ENCODE measurements around the gene ATP8A2. TPM values are rescaled to one million over a fixed set of nuclear protein-coding genes. Genes with fewer than 3 reads are reported as not detected.

ATP8A2 gene
- total RNA-seq, 1 experiment from 2014 or later, result 5.2 TPM

DNA sequence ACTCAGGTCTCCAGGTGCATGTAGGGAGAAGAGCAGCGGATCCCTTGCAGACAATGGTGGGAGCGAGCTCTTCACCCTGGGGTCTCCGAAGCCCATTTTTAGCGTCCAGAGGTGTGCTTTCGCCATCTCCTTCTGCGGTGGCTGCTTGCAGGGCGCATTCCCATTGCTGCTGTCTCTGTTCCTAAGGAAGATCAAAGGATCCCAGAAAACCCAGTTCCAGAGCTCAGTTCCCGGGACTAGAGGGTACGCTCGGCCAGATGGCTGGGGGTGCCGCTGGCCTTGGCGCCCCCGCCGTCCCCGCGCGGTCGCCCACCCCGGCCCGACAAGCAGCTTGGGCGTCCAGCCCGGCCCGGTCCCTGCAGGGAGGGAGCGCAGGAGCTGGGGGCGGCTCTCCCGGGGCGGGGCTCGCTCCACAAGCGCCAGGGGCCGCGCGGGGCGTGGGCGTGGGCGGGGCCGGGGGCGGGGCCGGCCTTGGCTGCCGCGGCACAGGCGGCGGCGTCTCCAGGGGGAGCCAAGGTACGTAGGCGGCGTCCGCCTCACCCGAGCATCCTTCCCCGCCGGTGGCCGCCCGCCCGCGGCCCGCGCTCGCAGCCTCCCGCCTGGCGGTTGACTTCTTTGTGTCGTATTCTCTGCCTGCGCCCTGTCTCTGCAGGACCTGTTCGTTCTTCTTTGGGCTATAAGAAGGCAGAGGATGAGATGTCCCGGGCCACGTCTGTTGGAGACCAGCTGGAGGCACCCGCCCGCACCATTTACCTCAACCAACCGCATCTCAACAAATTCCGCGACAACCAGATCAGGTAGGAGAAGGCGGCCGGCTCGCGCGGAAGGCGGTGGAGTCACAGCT is 96.8 kb downstream of the ATP8A2 start (continued):
- TF ChIP-seq ZNF138 (CRISPR knock-in tag; conservative IDR thresholded peaks at IDR 0.05) (no peak), ETV6 (CRISPR knock-in tag; IDR thresholded peaks at IDR 0.05) (0 out of 2 replicates have a peak, but pooled peaks have one; percentile 54), ATF1 (CRISPR knock-in tag; IDR thresholded peaks at IDR 0.05) (no peak), TEAD1 (CRISPR knock-in tag; IDR thresholded peaks at IDR 0.05) (no peak), RELA (CRISPR knock-in tag; IDR thresholded peaks at IDR 0.05; ENCODE audit: borderline replicate concordance) (no peak), FOXP1 (CRISPR knock-in tag; IDR thresholded peaks at IDR 0.05; ENCODE audit: borderline replicate concordance) (no peak), PRRX2 (CRISPR knock-in tag; IDR thresholded peaks at IDR 0.05) (no peak), HMGA2 (CRISPR knock-in tag; IDR thresholded peaks at IDR 0.05) (no peak), NR3C1 (CRISPR knock-in tag; conservative IDR thresholded peaks at IDR 0.05; ENCODE audit: low read depth) (no peak), GTF2I (CRISPR knock-in tag; conservative IDR thresholded peaks at IDR 0.05) (no peak), TEAD4 (CRISPR knock-in tag; IDR thresholded peaks at IDR 0.05) (no peak), GRHL2 (CRISPR knock-in tag; IDR thresholded peaks at IDR 0.05; ENCODE audit: insufficient replicate concordance, severe bottlenecking) (no peak), CREM (CRISPR knock-in tag; IDR thresholded peaks at IDR 0.05) (0 out of 2 replicates have a peak, but pooled peaks have one; percentile 52), SOX15 (CRISPR knock-in tag; IDR thresholded peaks at IDR 0.05) (no peak), ZNF416 (CRISPR knock-in tag; IDR thresholded peaks at IDR 0.05) (no peak)
- TF ChIP-seq, protein P1, sequence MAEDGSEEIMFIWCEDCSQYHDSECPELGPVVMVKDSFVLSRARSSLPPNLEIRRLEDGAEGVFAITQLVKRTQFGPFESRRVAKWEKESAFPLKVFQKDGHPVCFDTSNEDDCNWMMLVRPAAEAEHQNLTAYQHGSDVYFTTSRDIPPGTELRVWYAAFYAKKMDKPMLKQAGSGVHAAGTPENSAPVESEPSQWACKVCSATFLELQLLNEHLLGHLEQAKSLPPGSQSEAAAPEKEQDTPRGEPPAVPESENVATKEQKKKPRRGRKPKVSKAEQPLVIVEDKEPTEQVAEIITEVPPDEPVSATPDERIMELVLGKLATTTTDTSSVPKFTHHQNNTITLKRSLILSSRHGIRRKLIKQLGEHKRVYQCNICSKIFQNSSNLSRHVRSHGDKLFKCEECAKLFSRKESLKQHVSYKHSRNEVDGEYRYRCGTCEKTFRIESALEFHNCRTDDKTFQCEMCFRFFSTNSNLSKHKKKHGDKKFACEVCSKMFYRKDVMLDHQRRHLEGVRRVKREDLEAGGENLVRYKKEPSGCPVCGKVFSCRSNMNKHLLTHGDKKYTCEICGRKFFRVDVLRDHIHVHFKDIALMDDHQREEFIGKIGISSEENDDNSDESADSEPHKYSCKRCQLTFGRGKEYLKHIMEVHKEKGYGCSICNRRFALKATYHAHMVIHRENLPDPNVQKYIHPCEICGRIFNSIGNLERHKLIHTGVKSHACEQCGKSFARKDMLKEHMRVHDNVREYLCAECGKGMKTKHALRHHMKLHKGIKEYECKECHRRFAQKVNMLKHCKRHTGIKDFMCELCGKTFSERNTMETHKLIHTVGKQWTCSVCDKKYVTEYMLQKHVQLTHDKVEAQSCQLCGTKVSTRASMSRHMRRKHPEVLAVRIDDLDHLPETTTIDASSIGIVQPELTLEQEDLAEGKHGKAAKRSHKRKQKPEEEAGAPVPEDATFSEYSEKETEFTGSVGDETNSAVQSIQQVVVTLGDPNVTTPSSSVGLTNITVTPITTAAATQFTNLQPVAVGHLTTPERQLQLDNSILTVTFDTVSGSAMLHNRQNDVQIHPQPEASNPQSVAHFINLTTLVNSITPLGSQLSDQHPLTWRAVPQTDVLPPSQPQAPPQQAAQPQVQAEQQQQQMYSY (CRISPR knock-in tag; IDR thresholded peaks at IDR 0.05), result no peak
- TF ChIP-seq, protein P2, sequence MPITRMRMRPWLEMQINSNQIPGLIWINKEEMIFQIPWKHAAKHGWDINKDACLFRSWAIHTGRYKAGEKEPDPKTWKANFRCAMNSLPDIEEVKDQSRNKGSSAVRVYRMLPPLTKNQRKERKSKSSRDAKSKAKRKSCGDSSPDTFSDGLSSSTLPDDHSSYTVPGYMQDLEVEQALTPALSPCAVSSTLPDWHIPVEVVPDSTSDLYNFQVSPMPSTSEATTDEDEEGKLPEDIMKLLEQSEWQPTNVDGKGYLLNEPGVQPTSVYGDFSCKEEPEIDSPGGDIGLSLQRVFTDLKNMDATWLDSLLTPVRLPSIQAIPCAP (CRISPR knock-in tag; IDR thresholded peaks at IDR 0.05), result no peak
- TF ChIP-seq, protein P3, sequence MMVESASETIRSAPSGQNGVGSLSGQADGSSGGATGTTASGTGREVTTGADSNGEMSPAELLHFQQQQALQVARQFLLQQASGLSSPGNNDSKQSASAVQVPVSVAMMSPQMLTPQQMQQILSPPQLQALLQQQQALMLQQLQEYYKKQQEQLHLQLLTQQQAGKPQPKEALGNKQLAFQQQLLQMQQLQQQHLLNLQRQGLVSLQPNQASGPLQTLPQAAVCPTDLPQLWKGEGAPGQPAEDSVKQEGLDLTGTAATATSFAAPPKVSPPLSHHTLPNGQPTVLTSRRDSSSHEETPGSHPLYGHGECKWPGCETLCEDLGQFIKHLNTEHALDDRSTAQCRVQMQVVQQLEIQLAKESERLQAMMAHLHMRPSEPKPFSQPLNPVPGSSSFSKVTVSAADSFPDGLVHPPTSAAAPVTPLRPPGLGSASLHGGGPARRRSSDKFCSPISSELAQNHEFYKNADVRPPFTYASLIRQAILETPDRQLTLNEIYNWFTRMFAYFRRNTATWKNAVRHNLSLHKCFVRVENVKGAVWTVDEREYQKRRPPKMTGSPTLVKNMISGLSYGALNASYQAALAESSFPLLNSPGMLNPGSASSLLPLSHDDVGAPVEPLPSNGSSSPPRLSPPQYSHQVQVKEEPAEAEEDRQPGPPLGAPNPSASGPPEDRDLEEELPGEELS (CRISPR knock-in tag; IDR thresholded peaks at IDR 0.05), result peak; percentile 64
- TF ChIP-seq, protein P4, sequence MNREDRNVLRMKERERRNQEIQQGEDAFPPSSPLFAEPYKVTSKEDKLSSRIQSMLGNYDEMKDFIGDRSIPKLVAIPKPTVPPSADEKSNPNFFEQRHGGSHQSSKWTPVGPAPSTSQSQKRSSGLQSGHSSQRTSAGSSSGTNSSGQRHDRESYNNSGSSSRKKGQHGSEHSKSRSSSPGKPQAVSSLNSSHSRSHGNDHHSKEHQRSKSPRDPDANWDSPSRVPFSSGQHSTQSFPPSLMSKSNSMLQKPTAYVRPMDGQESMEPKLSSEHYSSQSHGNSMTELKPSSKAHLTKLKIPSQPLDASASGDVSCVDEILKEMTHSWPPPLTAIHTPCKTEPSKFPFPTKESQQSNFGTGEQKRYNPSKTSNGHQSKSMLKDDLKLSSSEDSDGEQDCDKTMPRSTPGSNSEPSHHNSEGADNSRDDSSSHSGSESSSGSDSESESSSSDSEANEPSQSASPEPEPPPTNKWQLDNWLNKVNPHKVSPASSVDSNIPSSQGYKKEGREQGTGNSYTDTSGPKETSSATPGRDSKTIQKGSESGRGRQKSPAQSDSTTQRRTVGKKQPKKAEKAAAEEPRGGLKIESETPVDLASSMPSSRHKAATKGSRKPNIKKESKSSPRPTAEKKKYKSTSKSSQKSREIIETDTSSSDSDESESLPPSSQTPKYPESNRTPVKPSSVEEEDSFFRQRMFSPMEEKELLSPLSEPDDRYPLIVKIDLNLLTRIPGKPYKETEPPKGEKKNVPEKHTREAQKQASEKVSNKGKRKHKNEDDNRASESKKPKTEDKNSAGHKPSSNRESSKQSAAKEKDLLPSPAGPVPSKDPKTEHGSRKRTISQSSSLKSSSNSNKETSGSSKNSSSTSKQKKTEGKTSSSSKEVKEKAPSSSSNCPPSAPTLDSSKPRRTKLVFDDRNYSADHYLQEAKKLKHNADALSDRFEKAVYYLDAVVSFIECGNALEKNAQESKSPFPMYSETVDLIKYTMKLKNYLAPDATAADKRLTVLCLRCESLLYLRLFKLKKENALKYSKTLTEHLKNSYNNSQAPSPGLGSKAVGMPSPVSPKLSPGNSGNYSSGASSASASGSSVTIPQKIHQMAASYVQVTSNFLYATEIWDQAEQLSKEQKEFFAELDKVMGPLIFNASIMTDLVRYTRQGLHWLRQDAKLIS (CRISPR knock-in tag; IDR thresholded peaks at IDR 0.05; ENCODE audit: borderline replicate concordance), result no peak
- TF ChIP-seq, protein P5, sequence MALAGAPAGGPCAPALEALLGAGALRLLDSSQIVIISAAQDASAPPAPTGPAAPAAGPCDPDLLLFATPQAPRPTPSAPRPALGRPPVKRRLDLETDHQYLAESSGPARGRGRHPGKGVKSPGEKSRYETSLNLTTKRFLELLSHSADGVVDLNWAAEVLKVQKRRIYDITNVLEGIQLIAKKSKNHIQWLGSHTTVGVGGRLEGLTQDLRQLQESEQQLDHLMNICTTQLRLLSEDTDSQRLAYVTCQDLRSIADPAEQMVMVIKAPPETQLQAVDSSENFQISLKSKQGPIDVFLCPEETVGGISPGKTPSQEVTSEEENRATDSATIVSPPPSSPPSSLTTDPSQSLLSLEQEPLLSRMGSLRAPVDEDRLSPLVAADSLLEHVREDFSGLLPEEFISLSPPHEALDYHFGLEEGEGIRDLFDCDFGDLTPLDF (CRISPR knock-in tag; IDR thresholded peaks at IDR 0.05), result no peak
- TF ChIP-seq, protein P6, sequence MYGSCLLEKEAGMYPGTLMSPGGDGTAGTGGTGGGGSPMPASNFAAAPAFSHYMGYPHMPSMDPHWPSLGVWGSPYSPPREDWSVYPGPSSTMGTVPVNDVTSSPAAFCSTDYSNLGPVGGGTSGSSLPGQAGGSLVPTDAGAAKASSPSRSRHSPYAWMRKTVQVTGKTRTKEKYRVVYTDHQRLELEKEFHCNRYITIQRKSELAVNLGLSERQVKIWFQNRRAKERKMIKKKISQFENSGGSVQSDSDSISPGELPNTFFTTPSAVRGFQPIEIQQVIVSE (CRISPR knock-in tag; IDR thresholded peaks at IDR 0.05; ENCODE audit: borderline replicate concordance), result no peak
- TF ChIP-seq, protein P7, sequence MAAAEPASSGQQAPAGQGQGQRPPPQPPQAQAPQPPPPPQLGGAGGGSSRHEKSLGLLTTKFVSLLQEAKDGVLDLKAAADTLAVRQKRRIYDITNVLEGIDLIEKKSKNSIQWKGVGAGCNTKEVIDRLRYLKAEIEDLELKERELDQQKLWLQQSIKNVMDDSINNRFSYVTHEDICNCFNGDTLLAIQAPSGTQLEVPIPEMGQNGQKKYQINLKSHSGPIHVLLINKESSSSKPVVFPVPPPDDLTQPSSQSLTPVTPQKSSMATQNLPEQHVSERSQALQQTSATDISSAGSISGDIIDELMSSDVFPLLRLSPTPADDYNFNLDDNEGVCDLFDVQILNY (CRISPR knock-in tag; IDR thresholded peaks at IDR 0.05), result no peak

Measured in WTC11 (cell line).